ENCODE measurements around the gene FCRL5.

The FCRL5 gene

GRCh38 chr1:157485793-157486192 lies 66.5 kb downstream of the FCRL5 start:
- DNase-seq, result no peak

- no peak for DNase-seq
Measured at GRCh38 chr1:157484573-157484972, 67.7 kb downstream of the FCRL5 start.

DNA sequence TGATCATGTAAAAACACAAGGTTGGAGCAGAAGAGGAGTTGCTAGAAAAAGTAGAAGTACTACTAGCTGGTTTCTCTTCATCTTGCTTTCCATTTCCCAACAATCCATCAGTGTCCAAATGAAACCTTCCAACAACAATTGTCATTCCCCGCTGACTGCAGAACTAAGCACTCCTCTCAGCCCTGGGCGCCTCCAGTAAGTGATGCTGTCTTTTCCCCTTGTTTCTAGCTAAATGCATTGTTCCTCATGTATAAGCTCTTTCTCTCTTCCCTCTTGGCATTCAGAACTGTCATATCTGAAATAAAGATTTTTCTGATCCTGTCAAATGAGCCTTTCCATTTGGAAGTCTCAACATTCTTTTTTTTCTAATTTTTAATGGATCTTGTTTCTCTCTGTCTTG lies 68.7 kb downstream of the FCRL5 start:
- DNase-seq, result no peak

GRCh38 chr1:157482717-157483116 lies 69.6 kb downstream of the FCRL5 start:
- no peak for DNase-seq

GRCh38 chr1:157482174-157482573 lies 70.1 kb downstream of the FCRL5 start:
- no peak for DNase-seq

- DNase-seq, result no peak
Measured at GRCh38 chr1:157478030-157478429, 74.3 kb downstream of the FCRL5 start.

DNA sequence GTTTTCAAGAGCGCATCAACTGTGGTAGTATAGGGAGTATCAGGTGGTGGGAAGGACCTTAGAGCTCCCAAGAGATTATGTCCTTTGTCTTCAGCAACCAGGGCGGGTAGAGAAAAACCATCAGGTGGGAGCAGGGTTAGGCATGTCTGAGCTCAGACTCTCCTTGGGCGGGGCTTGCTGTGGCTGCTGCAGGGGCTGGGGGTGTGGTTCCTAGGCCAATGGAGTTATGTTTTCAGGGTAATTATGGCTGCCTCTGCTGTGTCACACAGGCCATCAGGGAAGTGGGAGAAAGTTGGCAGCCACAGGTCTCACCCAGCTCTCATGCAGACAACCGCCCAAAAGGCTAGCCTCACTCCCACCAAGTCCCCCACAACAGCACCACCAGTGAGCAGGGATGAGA lies 74.9 kb downstream of the FCRL5 start:
- no peak for DNase-seq

GRCh38 chr1:157472959-157473358 lies 79.4 kb downstream of the FCRL5 start:
- DNase-seq, result no peak

DNA sequence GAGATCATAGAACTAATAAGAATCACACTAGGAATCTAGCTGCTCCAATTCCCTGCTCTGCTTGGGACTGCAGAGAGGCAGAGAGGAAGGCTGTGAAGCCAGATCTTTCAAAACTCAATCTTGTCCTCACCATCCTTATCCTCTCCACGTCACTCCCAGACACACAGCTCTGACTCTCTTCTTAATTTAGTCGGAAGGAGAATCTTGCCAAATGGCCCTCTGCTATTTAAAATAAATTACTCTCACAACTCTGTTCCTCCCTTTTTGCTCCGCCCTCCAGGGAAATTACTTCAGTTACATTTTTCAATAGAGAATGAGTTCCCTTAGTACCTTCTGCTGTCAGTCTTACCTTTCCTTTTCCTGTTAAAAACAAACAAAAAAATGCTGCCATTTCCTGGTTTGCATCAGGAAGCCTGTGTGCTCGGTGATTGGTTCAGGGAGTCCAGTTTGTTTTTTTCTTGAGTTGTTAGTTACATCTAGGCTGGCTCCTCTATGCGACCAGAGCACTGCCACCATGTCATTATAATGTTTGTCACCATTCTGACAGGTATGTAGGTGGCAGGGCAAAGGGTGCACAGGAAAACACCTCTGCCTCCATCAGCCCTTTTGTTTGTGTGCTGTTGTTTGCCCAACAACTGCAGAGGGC lies 80.1 kb downstream of the FCRL5 start:
- DNase-seq, result no peak

GRCh38 chr1:157471531-157471930 lies 80.8 kb downstream of the FCRL5 start:
- no peak for DNase-seq

DNA sequence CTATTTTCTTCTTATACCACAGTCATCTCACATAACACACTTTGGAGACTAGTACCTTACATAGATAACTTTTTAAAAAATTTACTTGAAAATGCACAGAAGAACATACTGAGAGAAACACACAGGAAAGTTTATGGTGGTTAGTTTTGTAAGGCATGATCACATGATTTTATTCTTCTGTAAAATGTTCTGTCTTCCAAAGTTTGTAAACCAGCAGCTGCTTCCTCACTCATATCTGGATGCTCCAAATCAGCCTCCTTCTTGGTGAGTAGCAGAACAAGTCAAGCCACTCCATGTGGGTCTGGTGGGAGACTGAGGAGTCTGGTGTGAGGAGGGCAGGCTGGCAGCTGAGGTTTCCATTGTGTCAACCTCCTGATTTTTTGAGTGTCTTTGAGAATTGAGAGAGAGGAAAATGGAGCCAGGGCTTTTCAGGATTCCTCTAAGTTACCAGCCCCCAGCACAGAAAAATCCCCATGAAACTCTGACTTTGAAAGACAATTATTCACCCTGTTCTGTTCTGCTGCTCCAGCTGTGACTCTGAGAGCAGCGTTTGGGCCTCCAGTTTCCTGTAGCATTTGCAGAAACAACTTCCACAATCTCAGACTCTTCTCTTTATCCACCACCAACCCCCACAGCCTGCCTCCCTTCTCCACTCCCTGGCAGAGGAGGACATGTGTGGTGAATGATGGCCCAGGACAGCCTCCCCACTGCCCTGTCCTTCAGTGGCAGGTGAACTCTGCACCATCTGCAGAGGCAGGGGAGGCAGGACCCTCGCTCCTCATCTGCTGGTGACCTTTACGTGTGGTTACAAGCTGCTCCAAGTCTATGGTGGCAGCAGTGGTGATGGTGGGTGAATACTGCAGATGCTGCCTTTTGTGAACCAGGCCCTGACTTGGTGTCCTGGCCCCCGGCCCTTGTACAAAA lies 82.3 kb downstream of the FCRL5 start:
- DNase-seq, result no peak

GRCh38 chr1:157469300-157469699 lies 83.0 kb downstream of the FCRL5 start:
- no peak for DNase-seq

GRCh38 chr1:157466011-157466410 lies 86.3 kb downstream of the FCRL5 start:
- DNase-seq, result no peak

Measured in NCI-H1436 treated with DMSO at 0.1 percent for 48 hours (cell line).